Activated naive CD8-positive, alpha-beta T cell treated with anti-CD3 and anti-CD28 coated beads, Interleukin-2, amount 50 U/mL, for 24 hours (primary cell): ENCODE results near the gene GRIP2.

ENCODE experiments used
- ATAC-seq: fragments of 150-1000 bp; cut with Tn5 transposase; one replicate; pipeline ENCODE4 v1.10.0; 2021
- DNase-seq: peaks from one replicate; pipeline ENCODE4 v3.0.0; 2021
- H3K27ac Mint-ChIP-seq: one replicate; pipeline ENCODE4 v1.8.0; 2021; ENCODE audit warnings: mild to moderate bottlenecking, mixed read lengths
- H3K27me3 Mint-ChIP-seq: one replicate; pipeline ENCODE4 v1.8.0; 2021; ENCODE audit warnings: mixed read lengths
- H3K36me3 Mint-ChIP-seq: one replicate; pipeline ENCODE4 v1.8.0; 2021; ENCODE audit warnings: low read depth, mixed read lengths
- H3K4me1 Mint-ChIP-seq: one replicate; pipeline ENCODE4 v1.8.0; 2021; ENCODE audit warnings: mixed read lengths
- H3K4me3 Mint-ChIP-seq: one replicate; pipeline ENCODE4 v1.8.0; 2021; ENCODE audit warnings: mild to moderate bottlenecking, moderate library complexity, mixed read lengths
- H3K9me3 Mint-ChIP-seq: one replicate; pipeline ENCODE4 v1.8.0; 2021; ENCODE audit warnings: mixed read lengths

GRIP2 gene

GRCh38 chr3:14550651-14551611, 10.8 kb upstream of the GRIP2 start:
- Mint-ChIP-seq H3K4me1 (peaks cover 3% of the 10 kb centered on the region), H3K27ac (no peak overlapping the region), H3K4me3 (no peak overlapping the region), H3K9me3 (no peaks in the 10 kb centered on the region), H3K36me3 (no peaks in the 10 kb centered on the region), H3K27me3 (peaks cover 46% of the 10 kb centered on the region)
- no peak for ATAC-seq
- DNase-seq: no peak

DNA sequence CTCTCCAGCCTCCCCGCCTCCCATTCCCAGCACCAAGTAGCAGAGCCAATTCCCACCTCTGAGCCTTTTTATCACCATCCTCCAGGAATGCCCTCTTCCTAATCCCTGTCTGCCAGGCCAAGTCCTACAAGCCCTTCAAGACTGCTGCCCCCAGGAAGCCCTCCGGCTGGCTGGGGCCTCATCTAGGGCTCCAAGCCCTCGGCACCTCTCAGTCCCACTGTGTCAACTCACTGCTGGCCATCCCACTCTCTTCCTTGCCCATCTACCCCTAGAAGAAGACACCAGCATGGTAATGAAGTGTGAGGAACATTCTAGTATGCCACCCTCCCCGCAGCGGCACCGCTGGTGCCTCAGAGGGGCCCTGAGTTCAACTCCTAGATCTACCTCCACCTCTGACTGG, 10.0 kb upstream of the GRIP2 start:
- H3K4me1 Mint-ChIP-seq: no peaks in the 10 kb centered on the region
- no peaks in the 10 kb centered on the region for H3K36me3 Mint-ChIP-seq
- H3K27me3 Mint-ChIP-seq: peaks cover 45% of the 10 kb centered on the region
- no peaks in the 10 kb centered on the region for H3K9me3 Mint-ChIP-seq
- no peak for DNase-seq
- no peak for ATAC-seq
- H3K4me3 Mint-ChIP-seq: no peak overlapping the region
- no peak overlapping the region for H3K27ac Mint-ChIP-seq

DNA sequence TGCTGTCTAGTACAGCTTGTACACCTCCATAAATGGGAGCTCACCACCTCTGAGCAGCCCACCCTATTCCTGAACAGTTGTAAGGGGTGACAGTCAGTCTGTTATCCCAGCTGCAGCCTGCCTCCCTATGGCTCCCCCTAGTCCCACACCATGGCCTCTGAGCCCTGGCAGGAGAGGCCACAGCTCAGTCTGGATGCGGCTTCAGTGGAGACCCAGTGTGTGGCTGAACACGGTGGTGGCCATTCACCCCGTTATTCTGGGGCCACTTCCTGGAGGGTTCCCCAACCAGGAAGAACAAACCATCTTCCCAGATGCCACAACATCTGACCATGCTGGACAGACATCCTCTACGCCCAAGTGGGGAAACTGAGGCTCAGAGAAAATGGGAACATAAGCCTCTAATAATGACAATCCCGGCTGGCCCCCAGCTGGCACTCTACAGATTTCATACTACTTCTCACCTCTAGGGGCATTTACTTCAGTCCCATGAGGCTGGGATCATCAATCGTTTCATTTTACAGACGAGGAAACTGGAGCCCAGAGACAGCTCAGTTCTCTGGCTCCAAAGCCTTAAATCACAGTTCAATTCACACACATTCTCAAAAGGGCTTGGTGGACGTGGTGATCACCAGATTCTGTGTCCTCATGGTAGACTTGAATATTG, 9.2 kb upstream of the GRIP2 start:
- Mint-ChIP-seq H3K4me1 (no peaks in the 10 kb centered on the region), H3K9me3 (no peaks in the 10 kb centered on the region), H3K27me3 (peaks cover 38% of the 10 kb centered on the region), H3K4me3 (no peak overlapping the region), H3K27ac (no peak overlapping the region), H3K36me3 (no peaks in the 10 kb centered on the region)
- ATAC-seq (no peak), DNase-seq (no peak)

- H3K27ac Mint-ChIP-seq: no peak overlapping the region
- DNase-seq (peak; percentile 42), ATAC-seq (peak; percentile 69)
- no peak overlapping the region for H3K4me3 Mint-ChIP-seq
- H3K9me3 Mint-ChIP-seq: no peaks in the 10 kb centered on the region
- no peaks in the 10 kb centered on the region for H3K36me3 Mint-ChIP-seq
- peaks cover 31% of the 10 kb centered on the region for H3K27me3 Mint-ChIP-seq
- no peaks in the 10 kb centered on the region for H3K4me1 Mint-ChIP-seq
Observed at GRCh38 chr3:14548321-14548729, 8.2 kb upstream of the GRIP2 start.

GRCh38 chr3:14547693-14548092, 7.6 kb upstream of the GRIP2 start:
- H3K4me1 Mint-ChIP-seq: no peaks in the 10 kb centered on the region
- H3K27ac Mint-ChIP-seq: no peak overlapping the region
- no peaks in the 10 kb centered on the region for H3K9me3 Mint-ChIP-seq

DNA sequence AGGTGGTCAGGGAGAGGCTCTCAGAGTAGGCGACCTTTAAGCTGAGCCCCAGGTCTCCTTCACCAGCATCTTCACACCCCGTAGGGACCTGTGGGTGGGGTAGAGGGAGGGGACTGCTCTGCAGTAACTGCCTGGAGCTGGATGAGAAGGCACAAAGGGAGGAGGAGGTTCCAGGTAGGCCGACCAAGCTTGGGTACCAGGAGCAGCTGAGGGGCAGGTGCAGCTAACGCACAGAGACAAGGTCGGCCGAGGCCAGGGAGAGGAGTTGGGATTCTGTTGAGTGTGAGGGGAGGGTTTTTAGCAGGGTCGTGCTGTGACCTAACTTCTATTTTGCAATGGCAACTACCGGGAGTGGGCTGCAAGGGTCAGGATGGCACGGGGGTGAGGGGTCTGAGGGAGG, 5.9 kb upstream of the GRIP2 start:
- Mint-ChIP-seq H3K27ac (no peak overlapping the region), H3K4me3 (no peak overlapping the region), H3K27me3 (peaks cover 22% of the 10 kb centered on the region), H3K9me3 (no peaks in the 10 kb centered on the region), H3K36me3 (no peaks in the 10 kb centered on the region), H3K4me1 (no peaks in the 10 kb centered on the region)
- ATAC-seq (no peak), DNase-seq (no peak)

More at GRCh38 chr3:14547693-14548092, 7.6 kb upstream of the GRIP2 start:
- peaks cover 27% of the 10 kb centered on the region for H3K27me3 Mint-ChIP-seq
- H3K36me3 Mint-ChIP-seq: no peaks in the 10 kb centered on the region
- H3K4me3 Mint-ChIP-seq: no peak overlapping the region
- ATAC-seq (no peak), DNase-seq (no peak)

- no peak for ATAC-seq
Observed at GRCh38 chr3:14545251-14545635, 5.1 kb upstream of the GRIP2 start.

GRCh38 chr3:14544282-14545250, 4.4 kb upstream of the GRIP2 start:
- H3K27me3 Mint-ChIP-seq: peaks cover 15% of the 10 kb centered on the region
- no peak overlapping the region for H3K4me3 Mint-ChIP-seq
- no peaks in the 10 kb centered on the region for H3K9me3 Mint-ChIP-seq
- ATAC-seq (no peak), DNase-seq (no peak)
- no peak overlapping the region for H3K27ac Mint-ChIP-seq
- H3K4me1 Mint-ChIP-seq: no peaks in the 10 kb centered on the region
- H3K36me3 Mint-ChIP-seq: no peaks in the 10 kb centered on the region

More at GRCh38 chr3:14545251-14545635, 5.1 kb upstream of the GRIP2 start:
- Mint-ChIP-seq H3K4me3 (no peak overlapping the region), H3K9me3 (no peaks in the 10 kb centered on the region), H3K27ac (no peak overlapping the region), H3K36me3 (no peaks in the 10 kb centered on the region), H3K27me3 (peaks cover 17% of the 10 kb centered on the region), H3K4me1 (no peaks in the 10 kb centered on the region)
- no peak for DNase-seq

GRCh38 chr3:14543446-14543845, 3.3 kb upstream of the GRIP2 start:
- no peaks in the 10 kb centered on the region for H3K4me1 Mint-ChIP-seq
- no peak for DNase-seq
- H3K36me3 Mint-ChIP-seq: no peaks in the 10 kb centered on the region
- peaks cover 9% of the 10 kb centered on the region for H3K27me3 Mint-ChIP-seq
- ATAC-seq: no peak
- no peak overlapping the region for H3K27ac Mint-ChIP-seq
- H3K4me3 Mint-ChIP-seq: no peak overlapping the region
- no peaks in the 10 kb centered on the region for H3K9me3 Mint-ChIP-seq

DNA sequence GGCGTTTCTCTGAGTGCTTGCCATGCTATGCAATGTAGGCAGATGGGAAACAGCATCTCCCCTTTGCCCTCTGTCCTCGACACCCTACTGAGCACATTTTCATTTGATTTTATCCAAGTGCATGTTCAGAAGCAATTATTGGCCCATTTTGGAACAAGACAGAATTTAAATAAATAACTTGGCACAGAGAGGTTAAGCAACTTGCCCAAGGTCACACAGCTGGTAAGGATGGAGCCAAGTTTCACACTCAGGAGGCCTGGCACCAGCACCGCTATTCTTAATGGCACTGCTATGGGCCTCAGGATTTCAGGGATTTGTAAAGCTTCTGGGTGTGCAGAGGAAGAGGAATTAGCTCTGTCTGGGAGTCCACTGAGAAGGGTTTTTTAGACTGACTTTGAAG, 2.5 kb upstream of the GRIP2 start:
- DNase-seq: no peak
- H3K36me3 Mint-ChIP-seq: no peaks in the 10 kb centered on the region
- peaks cover 8% of the 10 kb centered on the region for H3K27me3 Mint-ChIP-seq
- H3K27ac Mint-ChIP-seq: no peak overlapping the region
- no peak for ATAC-seq
- H3K9me3 Mint-ChIP-seq: no peaks in the 10 kb centered on the region
- H3K4me3 Mint-ChIP-seq: no peak overlapping the region
- H3K4me1 Mint-ChIP-seq: no peaks in the 10 kb centered on the region

GRCh38 chr3:14541646-14542045, 1.5 kb upstream of the GRIP2 start:
- H3K27ac Mint-ChIP-seq: no peak overlapping the region
- H3K27me3 Mint-ChIP-seq: peaks cover 4% of the 10 kb centered on the region
- H3K4me1 Mint-ChIP-seq: no peaks in the 10 kb centered on the region
- no peaks in the 10 kb centered on the region for H3K36me3 Mint-ChIP-seq
- H3K4me3 Mint-ChIP-seq: no peak overlapping the region
- DNase-seq (no peak), ATAC-seq (no peak)
- no peaks in the 10 kb centered on the region for H3K9me3 Mint-ChIP-seq

DNA sequence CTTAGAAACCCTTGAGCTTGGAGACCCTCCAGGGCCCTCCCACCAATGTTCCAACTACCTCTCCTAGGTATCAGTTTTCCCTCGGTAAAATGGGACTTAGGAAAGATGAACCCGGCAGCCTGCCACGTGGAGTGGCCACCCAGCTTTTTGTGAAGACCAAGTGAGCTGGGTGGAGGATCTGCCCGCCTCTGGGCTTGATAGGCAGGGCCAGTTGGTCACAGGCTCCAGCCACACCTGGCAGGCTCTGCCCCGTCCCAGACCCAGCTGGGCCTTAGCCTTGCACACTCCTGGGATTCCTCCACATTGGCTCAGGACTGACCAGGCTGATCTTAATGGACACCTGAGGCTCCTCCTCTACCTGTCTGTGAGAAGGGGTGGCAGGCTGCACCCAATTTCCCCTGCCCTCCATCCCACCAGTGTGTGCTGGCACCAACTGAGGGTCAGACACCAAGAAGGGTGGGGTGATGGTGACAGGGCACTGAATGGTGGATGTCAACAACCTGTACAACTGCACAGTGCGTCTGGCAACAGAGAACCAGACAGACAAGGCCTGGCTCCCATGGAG, 761 bp upstream of the GRIP2 start:
- DNase-seq: no peak
- ATAC-seq: no peak
- Mint-ChIP-seq H3K27ac (no peak overlapping the region), H3K4me3 (no peak overlapping the region), H3K4me1 (no peaks in the 10 kb centered on the region), H3K27me3 (peaks cover 3% of the 10 kb centered on the region), H3K36me3 (no peaks in the 10 kb centered on the region), H3K9me3 (no peaks in the 10 kb centered on the region)

GRCh38 chr3:14539384-14539741, 779 bp downstream of the GRIP2 start:
- no peak overlapping the region for H3K4me3 Mint-ChIP-seq
- no peaks in the 10 kb centered on the region for H3K9me3 Mint-ChIP-seq
- DNase-seq (no peak), ATAC-seq (no peak)
- H3K27me3 Mint-ChIP-seq: peaks cover 1% of the 10 kb centered on the region
- no peaks in the 10 kb centered on the region for H3K4me1 Mint-ChIP-seq
- H3K36me3 Mint-ChIP-seq: no peaks in the 10 kb centered on the region
- H3K27ac Mint-ChIP-seq: no peak overlapping the region

- Mint-ChIP-seq H3K27me3 (peaks cover 1% of the 10 kb centered on the region), H3K27ac (no peak overlapping the region), H3K36me3 (no peaks in the 10 kb centered on the region), H3K4me1 (no peaks in the 10 kb centered on the region), H3K9me3 (no peaks in the 10 kb centered on the region), H3K4me3 (no peak overlapping the region)
- ATAC-seq (no peak), DNase-seq (no peak)
Observed at GRCh38 chr3:14538451-14539088, 1.6 kb downstream of the GRIP2 start.
